Esophagus muscularis mucosa (tissue), 4 donors: Measurements from ENCODE around the gene CDH20. TPM values are rescaled to one million over a fixed set of nuclear protein-coding genes. Genes with fewer than 3 reads are reported as not detected.

Experiments
- DNase-seq: peaks from one replicate; pipeline ENCODE4 v3.0.0-alpha.2; 2017; ENCODE audit errors: extremely low spot score
- H3K27ac ChIP-seq, 4 donors: fragments of 200-600 bp; sonication (generic); replicated peaks in 1 of 4; 1 replicate in 3 of 4; 2 replicates in 1 of 4; pipeline ENCODE4 v1.5.1; 2016 to 2019; ENCODE audit warnings: mild to moderate bottlenecking in 1 of 4
- H3K27me3 ChIP-seq, 4 donors: fragments of 200-600 bp; sonication (generic); one replicate each; pipeline versions ENCODE4 v1.5.1 to v1.6.0; 2016 to 2019
- H3K36me3 ChIP-seq, 4 donors: fragments of 200-600 bp; sonication (generic); one replicate each; pipeline ENCODE4 v1.5.1; 2016 to 2019
- H3K4me1 ChIP-seq, 4 donors: fragments of 200-600 bp; sonication (generic); one replicate each; pipeline ENCODE4 v1.5.1; 2016 to 2019
- H3K4me3 ChIP-seq, 4 donors: fragments of 200-600 bp; sonication (generic); 1 replicate in 2 of 4; 2 replicates in 2 of 4; pipeline ENCODE4 v1.5.1; 2016 to 2019; ENCODE audit warnings: mild to moderate bottlenecking in 4 of 4, moderate library complexity in 1 of 4
- H3K9me3 ChIP-seq, 4 donors: fragments of 200-600 bp; sonication (generic); 1 replicate in 3 of 4; 2 replicates in 1 of 4; pipeline ENCODE4 v1.5.1; 2016 to 2019
- EP300 ChIP-seq: sonication (generic); formaldehyde crosslinking; IDR thresholded peaks from one replicate; pipeline ENCODE4 v1.6.1; 2017; ENCODE audit warnings: antibody characterized with exemption
- POLR2A ChIP-seq: fragments of 450-650 bp; IDR thresholded peaks from one replicate; pipeline ENCODE4 v1.6.1; 2017; ENCODE audit warnings: antibody characterized with exemption, moderate library complexity, mild to moderate bottlenecking, low read depth
- POLR2AphosphoS5 ChIP-seq, 2 donors: sonication (generic); formaldehyde crosslinking; IDR thresholded peaks; one replicate each; pipeline ENCODE4 v1.6.1; 2017; ENCODE audit warnings: antibody characterized with exemption in 2 of 2
- WGBS: methylation state at CpG from one replicate; pipeline ENCODE4 v1.1.5; 2018; 5-methylcytosine and 5-hydroxymethylcytosine counted together
- intact Hi-C: fragments of 100-400 bp; cut with DNase I; formaldehyde crosslinking; loops from one replicate; pipeline ENCODE4 v1.15.1; 2023
- total RNA-seq, 4 donors: library from RNA; depleted of rRNA; stranded (reverse); fragments of >200 nt; gene quantifications; one replicate each; pipeline versions ENCODE4 v1.1.0 to v1.2.1, GENCODE V29; 2016
- TF ChIP-seq, protein P1 (sequence below), 3 experiments: fragments of 200-600 bp in 2 of 3; fragments of 450-650 bp in 1 of 3; sonication (generic) in 2 of 3; IDR thresholded peaks; one replicate each; pipeline ENCODE4 v1.5.1; 2017 to 2019; ENCODE audit warnings: antibody characterized with exemption in 3 of 3, mild to moderate bottlenecking in 2 of 3, moderate library complexity in 1 of 3

CDH20 gene
- total RNA-seq, 4 donors from 2014 or later, result 0.06 to 0.99 (median 0.27) TPM

DNA sequence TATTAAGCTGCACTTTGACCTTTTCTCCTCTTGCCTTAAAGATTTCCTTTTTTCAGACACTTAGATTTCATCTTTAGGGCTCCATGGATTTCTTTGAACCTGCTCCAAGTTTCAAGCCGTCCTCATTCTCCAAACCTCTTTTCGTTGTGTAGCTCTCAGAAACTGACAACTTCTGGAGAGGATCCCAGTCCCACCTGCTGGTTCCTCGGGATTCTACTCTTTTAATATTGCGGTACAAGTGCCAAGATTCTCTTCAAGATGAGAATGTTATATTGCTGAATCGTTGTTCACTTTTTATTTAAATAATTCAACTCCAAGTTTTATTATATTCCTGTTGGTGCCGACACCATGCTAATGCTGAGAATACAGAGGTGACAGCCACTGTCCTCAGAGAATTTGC is 141.1 kb downstream of the CDH20 start:
- H3K36me3 ChIP-seq, result no peaks in the 10 kb centered on the region
- no peaks in the 10 kb centered on the region for H3K9me3 ChIP-seq
- no peaks in the 10 kb centered on the region for H3K4me1 ChIP-seq
- intact Hi-C loops, result no loop called here
- no peak overlapping the region for H3K4me3 ChIP-seq
- H3K27ac ChIP-seq, result no peak overlapping the region
- DNase-seq, result no peak
- TF ChIP-seq, protein P1, sequence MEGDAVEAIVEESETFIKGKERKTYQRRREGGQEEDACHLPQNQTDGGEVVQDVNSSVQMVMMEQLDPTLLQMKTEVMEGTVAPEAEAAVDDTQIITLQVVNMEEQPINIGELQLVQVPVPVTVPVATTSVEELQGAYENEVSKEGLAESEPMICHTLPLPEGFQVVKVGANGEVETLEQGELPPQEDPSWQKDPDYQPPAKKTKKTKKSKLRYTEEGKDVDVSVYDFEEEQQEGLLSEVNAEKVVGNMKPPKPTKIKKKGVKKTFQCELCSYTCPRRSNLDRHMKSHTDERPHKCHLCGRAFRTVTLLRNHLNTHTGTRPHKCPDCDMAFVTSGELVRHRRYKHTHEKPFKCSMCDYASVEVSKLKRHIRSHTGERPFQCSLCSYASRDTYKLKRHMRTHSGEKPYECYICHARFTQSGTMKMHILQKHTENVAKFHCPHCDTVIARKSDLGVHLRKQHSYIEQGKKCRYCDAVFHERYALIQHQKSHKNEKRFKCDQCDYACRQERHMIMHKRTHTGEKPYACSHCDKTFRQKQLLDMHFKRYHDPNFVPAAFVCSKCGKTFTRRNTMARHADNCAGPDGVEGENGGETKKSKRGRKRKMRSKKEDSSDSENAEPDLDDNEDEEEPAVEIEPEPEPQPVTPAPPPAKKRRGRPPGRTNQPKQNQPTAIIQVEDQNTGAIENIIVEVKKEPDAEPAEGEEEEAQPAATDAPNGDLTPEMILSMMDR (IDR thresholded peaks at IDR 0.05), result no peak
- TF ChIP-seq POLR2A (no peak), POLR2AphosphoS5 (IDR thresholded peaks at IDR 0.05) (no peak), EP300 (no peak)
- 48% methylated on average over 6 of the region's 6 CpGs for WGBS
- no peaks in the 10 kb centered on the region for H3K27me3 ChIP-seq

DNA sequence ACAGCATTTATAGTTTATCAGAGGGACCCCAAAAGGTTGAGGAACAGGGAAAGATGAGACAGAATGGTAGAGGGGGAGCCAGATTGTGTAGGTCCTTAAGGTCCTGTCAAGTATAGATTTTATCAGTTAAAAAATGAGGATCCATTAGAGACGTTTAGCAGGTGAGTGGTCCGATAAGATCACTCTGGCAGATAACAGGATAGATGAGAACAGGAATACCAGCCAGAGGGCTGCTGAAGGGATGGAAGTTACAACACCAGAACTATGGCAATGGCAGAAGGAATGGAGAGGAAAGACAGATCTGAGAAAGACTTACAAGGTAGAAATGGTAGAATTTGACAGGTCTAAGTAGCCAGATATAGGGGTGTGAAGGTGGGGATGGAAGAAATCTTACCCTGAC is 141.7 kb downstream of the CDH20 start:
- no peak for DNase-seq
- no peaks in the 10 kb centered on the region for H3K36me3 ChIP-seq
- H3K27ac ChIP-seq, result no peak overlapping the region
- no peaks in the 10 kb centered on the region for H3K4me1 ChIP-seq
- H3K27me3 ChIP-seq, result no peaks in the 10 kb centered on the region
- H3K9me3 ChIP-seq, result no peaks in the 10 kb centered on the region
- 75% methylated on average over 2 of the region's 2 CpGs for WGBS
- intact Hi-C loops, result no loop called here
- H3K4me3 ChIP-seq, result no peak overlapping the region
- TF ChIP-seq POLR2A, result no peak
- TF ChIP-seq, protein P1 (IDR thresholded peaks at IDR 0.05), result no peak
- TF ChIP-seq EP300, result no peak
- no peak for TF ChIP-seq POLR2AphosphoS5 (IDR thresholded peaks at IDR 0.05)

DNA sequence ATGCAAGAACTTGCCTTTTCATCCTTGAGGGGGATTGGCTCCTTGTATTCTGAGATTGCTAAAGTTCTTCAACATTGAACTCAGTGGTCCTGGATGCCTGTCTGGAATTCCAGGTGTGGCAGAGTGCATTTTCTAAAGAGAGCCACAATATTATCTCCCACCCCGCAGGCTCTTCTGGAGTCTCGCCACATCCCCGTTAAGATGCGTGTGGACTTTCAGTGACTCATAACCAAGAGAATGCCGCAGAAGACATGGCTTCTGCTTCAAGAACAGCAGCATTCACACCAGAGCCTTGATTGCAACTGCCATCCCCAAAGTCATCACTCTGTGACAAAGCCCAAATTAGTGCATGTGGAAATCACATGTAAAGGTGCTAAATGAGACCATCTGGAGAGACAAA is 142.7 kb downstream of the CDH20 start:
- H3K9me3 ChIP-seq, result no peaks in the 10 kb centered on the region
- no peaks in the 10 kb centered on the region for H3K27me3 ChIP-seq
- no peaks in the 10 kb centered on the region for H3K4me1 ChIP-seq
- DNase-seq, result no peak
- H3K36me3 ChIP-seq, result no peaks in the 10 kb centered on the region
- no peak overlapping the region for H3K27ac ChIP-seq
- intact Hi-C loops, result no loop called here
- 97% methylated on average over 5 of the region's 5 CpGs for WGBS
- TF ChIP-seq EP300 (no peak), POLR2A (no peak), POLR2AphosphoS5 (IDR thresholded peaks at IDR 0.05) (no peak)
- TF ChIP-seq, protein P1 (IDR thresholded peaks at IDR 0.05), result no peak
- H3K4me3 ChIP-seq, result no peak overlapping the region

DNA sequence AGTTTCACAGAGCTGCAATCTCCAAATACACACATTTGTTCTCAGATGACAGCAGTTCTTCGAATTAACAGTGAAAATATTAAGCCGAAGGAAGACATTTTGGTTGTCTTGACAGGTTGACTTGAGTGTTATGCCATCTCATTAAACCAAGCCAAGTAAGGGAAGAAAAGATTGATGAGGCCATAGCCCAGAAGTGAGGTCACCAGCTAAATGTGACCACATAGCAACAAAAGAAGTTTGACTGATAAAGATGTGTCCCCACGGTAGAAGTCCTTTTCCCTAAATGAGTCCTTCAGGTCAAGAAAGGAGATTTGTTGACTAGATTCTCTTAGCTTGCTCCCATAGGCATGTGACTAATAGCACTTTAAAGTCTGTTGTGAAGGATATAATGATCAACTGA is 156.1 kb downstream of the CDH20 start:
- no peak for TF ChIP-seq POLR2AphosphoS5 (IDR thresholded peaks at IDR 0.05)
- no peak for TF ChIP-seq POLR2A
- TF ChIP-seq, protein P1 (IDR thresholded peaks at IDR 0.05), result no peak
- no peak for TF ChIP-seq EP300
- no peaks in the 10 kb centered on the region for H3K4me1 ChIP-seq
- H3K4me3 ChIP-seq, result no peak overlapping the region
- H3K36me3 ChIP-seq, result no peaks in the 10 kb centered on the region
- no peak overlapping the region for H3K27ac ChIP-seq
- no peaks in the 10 kb centered on the region for H3K27me3 ChIP-seq
- WGBS, result 62% methylated on average over 3 of the region's 3 CpGs
- no peaks in the 10 kb centered on the region for H3K9me3 ChIP-seq
- intact Hi-C loops, result loop anchor here (10.0 kb wide), 1 partner anchor 165 kb away; no protein-coding TSS in a partner anchor
- no peak for DNase-seq

DNA sequence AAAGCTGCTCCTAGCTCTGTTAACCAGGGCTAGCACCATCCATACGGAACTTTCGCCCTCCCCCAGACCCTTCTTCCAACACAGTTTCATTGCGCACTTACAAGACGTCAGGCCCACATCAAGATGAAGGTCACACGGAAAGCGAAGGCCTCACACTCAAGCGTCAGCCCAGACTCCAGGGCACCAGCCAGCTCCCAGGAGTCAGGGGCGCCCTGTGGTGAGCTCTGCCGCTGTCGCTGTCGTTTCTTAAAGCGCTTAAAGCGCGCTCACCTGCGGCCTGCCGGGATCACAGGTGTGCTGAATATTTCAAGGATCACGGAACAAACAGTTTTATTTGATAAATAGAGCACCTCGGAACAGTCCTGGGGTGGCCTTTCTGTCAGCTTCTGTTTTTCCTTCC is 163.1 kb downstream of the CDH20 start:
- DNase-seq, result no peak
- Histone ChIP-seq H3K4me1 (no peaks in the 10 kb centered on the region), H3K27ac (no peak overlapping the region), H3K27me3 (peaks cover 0 to 5% (median 0%) of the 10 kb centered on the region in 4 donors), H3K36me3 (no peaks in the 10 kb centered on the region), H3K4me3 (no peak overlapping the region), H3K9me3 (no peaks in the 10 kb centered on the region)
- TF ChIP-seq POLR2A, result no peak
- intact Hi-C loops, result no loop called here
- WGBS, result 79% methylated on average over 18 of the region's 18 CpGs
